Lung (tissue), 12 donors: ENCODE data around the gene TMEM51. TPM values are rescaled to one million over a fixed set of nuclear protein-coding genes. Genes with fewer than 3 reads are reported as not detected.
A peak's percentile ranks its signal among the peaks of the same experiment; 100 is the strongest.

ENCODE experiments used
- ATAC-seq: fragments of 200-7000 bp; cut with Tn5 transposase; one replicate; pipeline ENCODE4 v1.9.1; 2020; ENCODE audit warnings: moderate number of reproducible peaks; ENCODE audit not compliant: insufficient read depth, low FRiP score
- DNase-seq, 3 donors: peaks; one replicate each; pipeline ENCODE4 v3.0.0-alpha.2; 2013 to 2017
- H3K27ac ChIP-seq, 2 donors: one replicate each; pipeline ENCODE4 v1.5.1; 2013; ENCODE audit warnings: mild to moderate bottlenecking in 2 of 2, moderate library complexity in 2 of 2, control low read depth in 1 of 2, inconsistent platforms in 1 of 2, low read depth in 1 of 2, low read length in 1 of 2
- H3K27me3 ChIP-seq, 3 donors: one replicate each; pipeline ENCODE4 v1.5.1; 2013; ENCODE audit warnings: low read length in 2 of 3; ENCODE audit not compliant: control insufficient read depth in 3 of 3, insufficient read depth in 3 of 3
- H3K36me3 ChIP-seq, 4 donors: one replicate each; pipeline ENCODE4 v1.5.1; 2013; ENCODE audit warnings: low read length in 4 of 4, mild to moderate bottlenecking in 1 of 4, moderate library complexity in 1 of 4; ENCODE audit not compliant: control insufficient read depth in 4 of 4, insufficient read depth in 4 of 4
- H3K4me1 ChIP-seq, 5 donors: one replicate each; pipeline ENCODE4 v1.5.1; 2013; ENCODE audit warnings: low read length in 5 of 5, mild to moderate bottlenecking in 2 of 5, moderate library complexity in 1 of 5; ENCODE audit not compliant: control insufficient read depth in 5 of 5, insufficient read depth in 5 of 5
- H3K4me3 ChIP-seq: one replicate; pipeline ENCODE4 v1.5.1; 2013; ENCODE audit warnings: mild to moderate bottlenecking, control low read depth, moderate library complexity
- H3K9ac ChIP-seq, 2 donors: one replicate each; pipeline ENCODE4 v1.5.1; 2013; ENCODE audit warnings: low read length in 2 of 2, control low read depth in 1 of 2; ENCODE audit not compliant: insufficient read depth in 1 of 2
- H3K9me3 ChIP-seq, 4 donors: one replicate each; pipeline ENCODE4 v1.5.1; 2013; ENCODE audit warnings: low read length in 3 of 4, mild to moderate bottlenecking in 1 of 4, moderate library complexity in 1 of 4; ENCODE audit not compliant: control insufficient read depth in 4 of 4, insufficient read depth in 3 of 4
- CTCF ChIP-seq: IDR thresholded peaks from 2 replicates; pipeline ENCODE4 v1.5.1; 2012; ENCODE audit warnings: mild to moderate bottlenecking; ENCODE audit errors: control extremely low read depth, extremely low read depth
- WGBS, 2 donors: extraction: QIAGEN DNeasy Blood & Tissue Kit; methylation state at CpG; one replicate each; pipeline ENCODE4 v1.1.7; 2013; 5-methylcytosine and 5-hydroxymethylcytosine counted together
- polyA plus RNA-seq, 2 donors: library from polyadenylated mRNA; stranded (reverse); fragments of 200-250 nt; gene quantifications; one replicate each; pipeline ENCODE4 v1.2.1, GENCODE V29; 2013
- total RNA-seq, 2 donors: library from RNA; depleted of rRNA in 1 of 2; stranded (reverse); fragments of >200 nt in 1 of 2; gene quantifications; one replicate each; pipeline ENCODE4 v1.2.1, GENCODE V29; 2014 to 2021
- donor health status: control.
- donor health status: control.
- donor health status: Bipolar disorder and iron deficiency.
- donor health status: healthy.
- donor health status: DM: yes; HTN: yes; CAD: no.

TMEM51 gene
- total and polyA plus RNA-seq, 4 donors: 7.7 to 17.8 (median 12.2) TPM

- no peak for TF ChIP-seq CTCF
- no peak overlapping the region for H3K9ac ChIP-seq
- 71 to 92% methylated on average over 19 of the region's 19 CpGs for WGBS, 2 donors
- ATAC-seq (no peak), DNase-seq (peak; percentile 85 to 91 (median 88))
- no peaks in the 10 kb centered on the region for H3K9me3 ChIP-seq
- H3K27ac ChIP-seq: peak overlapping the region in 1 of 2 donors; percentile 15
- no peak overlapping the region for H3K4me3 ChIP-seq
- no peaks in the 10 kb centered on the region for H3K27me3 ChIP-seq
- peaks cover 0 to 29% (median 22%) of the 10 kb centered on the region in 5 donors for H3K4me1 ChIP-seq
- H3K36me3 ChIP-seq: peaks cover 0 to 6% (median under 1%) of the 10 kb centered on the region in 4 donors
Measured at GRCh38 chr1:15214527-15214926, 61.0 kb downstream of the TMEM51 start.

- Histone ChIP-seq H3K4me3 (no peak overlapping the region), H3K4me1 (peaks cover 0 to 29% (median 22%) of the 10 kb centered on the region in 5 donors), H3K9ac (no peak overlapping the region), H3K27me3 (no peaks in the 10 kb centered on the region), H3K36me3 (peaks cover 0 to 6% (median 2%) of the 10 kb centered on the region in 4 donors), H3K27ac (peak overlapping the region in 1 of 2 donors; percentile 66), H3K9me3 (no peaks in the 10 kb centered on the region)
- no peak for TF ChIP-seq CTCF
- DNase-seq (no peak), ATAC-seq (no peak)
- 87 to 93% methylated on average over 22 to 23 of the region's 23 CpGs for WGBS, 2 donors
Measured at GRCh38 chr1:15215116-15215515, 61.6 kb downstream of the TMEM51 start.

- WGBS, 2 donors: 91 to 94% methylated on average over 1 of the region's 1 CpG
Measured at GRCh38 chr1:15217654-15218053, 64.1 kb downstream of the TMEM51 start.

More at GRCh38 chr1:15217654-15218053, 64.1 kb downstream of the TMEM51 start:
- H3K27me3 ChIP-seq: no peaks in the 10 kb centered on the region
- H3K9ac ChIP-seq: no peak overlapping the region
- peaks cover 0 to 27% (median 17%) of the 10 kb centered on the region in 5 donors for H3K4me1 ChIP-seq
- no peak for ATAC-seq
- no peaks in the 10 kb centered on the region for H3K9me3 ChIP-seq
- no peak for DNase-seq
- no peak overlapping the region for H3K4me3 ChIP-seq
- no peak for TF ChIP-seq CTCF
- H3K27ac ChIP-seq: no peak overlapping the region
- H3K36me3 ChIP-seq: peaks cover 0 to 6% (median 2%) of the 10 kb centered on the region in 4 donors
